WTC11 (cell line): ENCODE measurements around the gene TRIM26. TPM values are rescaled to one million over a fixed set of nuclear protein-coding genes. Genes with fewer than 3 reads are reported as not detected.

ENCODE experiments used
- ATAC-seq: fragments of 200-7000 bp; cut with Tn5 transposase; 2 replicates; pipeline ENCODE4 v1.10.0; 2021; ENCODE audit warnings: mild to moderate bottlenecking, moderate library complexity
- CTCF ChIA-PET: fragments of 300-600 bp; sonication (Branson Sonifier 250); formaldehyde crosslinking; loops from one replicate; lab custom pipeline; 2021; ENCODE audit warnings: antibody characterized with exemption; lab: Charles Lee
- POLR2A ChIA-PET: fragments of 350-600 bp; sonication (Branson Sonifier 250); formaldehyde crosslinking; loops from one replicate; lab custom pipeline; 2021; ENCODE audit warnings: antibody characterized with exemption; lab: Charles Lee
- DNase-seq: peaks from one replicate; pipeline ENCODE4 v3.0.0; 2021; ENCODE audit warnings: low spot score
- H3K27ac Mint-ChIP-seq: 2 replicates; pipeline ENCODE4 v1.8.0; 2021; ENCODE audit warnings: mixed read lengths
- H3K27me3 Mint-ChIP-seq: 2 replicates; pipeline ENCODE4 v1.8.0; 2021; ENCODE audit warnings: low read depth, mild to moderate bottlenecking, moderate library complexity, mixed read lengths
- H3K36me3 Mint-ChIP-seq: 2 replicates; pipeline ENCODE4 v1.8.0; 2021; ENCODE audit warnings: mixed read lengths
- H3K4me1 Mint-ChIP-seq: 2 replicates; pipeline ENCODE4 v1.8.0; 2022; ENCODE audit warnings: mixed read lengths
- H3K4me3 Mint-ChIP-seq: 2 replicates; pipeline ENCODE4 v1.8.0; 2021; ENCODE audit warnings: mild to moderate bottlenecking, moderate library complexity, mixed read lengths
- H3K9me3 Mint-ChIP-seq: 2 replicates; pipeline ENCODE4 v1.8.0; 2021; ENCODE audit warnings: mixed read lengths
- ATF1 ChIP-seq: sonication (generic); formaldehyde crosslinking; IDR thresholded peaks from 2 replicates; pipeline ENCODE4 v1.8.1; 2023; ENCODE audit warnings: mild to moderate bottlenecking, moderate library complexity, missing genetic modification reagents
- CREB1 ChIP-seq: sonication (generic); formaldehyde crosslinking; IDR thresholded peaks from 2 replicates; pipeline ENCODE4 v1.8.0; 2023; ENCODE audit warnings: mild to moderate bottlenecking, missing genetic modification reagents
- FOXP1 ChIP-seq: sonication (generic); formaldehyde crosslinking; IDR thresholded peaks from 2 replicates; pipeline ENCODE4 v1.8.0; 2022; ENCODE audit warnings: missing genetic modification reagents, mild to moderate bottlenecking, moderate library complexity, borderline replicate concordance
- NFATC4 ChIP-seq: fragments of 250-450 bp; sonication (Bioruptor Pico); IDR thresholded peaks from 2 replicates; pipeline ENCODE4 v1.9.0; 2021; ENCODE audit warnings: mild to moderate bottlenecking
- NFYB ChIP-seq: sonication (generic); formaldehyde crosslinking; conservative IDR thresholded peaks from 2 replicates; pipeline ENCODE4 v1.8.0; 2022; ENCODE audit warnings: low read depth, missing genetic modification reagents
- OVOL2 ChIP-seq: fragments of 250-450 bp; sonication (Bioruptor Pico); IDR thresholded peaks from 2 replicates; pipeline ENCODE4 v1.9.0; 2021; ENCODE audit warnings: mild to moderate bottlenecking, borderline replicate concordance
- TCF7 ChIP-seq: sonication (generic); formaldehyde crosslinking; IDR thresholded peaks from 2 replicates; pipeline ENCODE4 v1.8.0; 2022; ENCODE audit warnings: mild to moderate bottlenecking, low read depth, missing genetic modification reagents, moderate library complexity
- TEAD1 ChIP-seq: sonication (generic); formaldehyde crosslinking; IDR thresholded peaks from 2 replicates; pipeline ENCODE4 v1.8.0; 2022; ENCODE audit warnings: mild to moderate bottlenecking, missing genetic modification reagents
- ZNF263 ChIP-seq: sonication (generic); formaldehyde crosslinking; IDR thresholded peaks from 2 replicates; pipeline ENCODE4 v1.8.1; 2022; ENCODE audit warnings: low read depth, mild to moderate bottlenecking, moderate library complexity, missing genetic modification reagents
- ZNF423 ChIP-seq: fragments of 250-450 bp; sonication (Bioruptor Pico); IDR thresholded peaks from 2 replicates; pipeline ENCODE4 v2.1.2; 2022; ENCODE audit warnings: mild to moderate bottlenecking, moderate library complexity
- total RNA-seq: library from RNA; stranded (reverse); gene quantifications from 3 replicates; pipeline ENCODE4 v1.2.3, GENCODE V29; 2021
- TF ChIP-seq, protein P1 (sequence below): fragments of 250-450 bp; sonication (Bioruptor Pico); IDR thresholded peaks from 2 replicates; pipeline ENCODE4 v1.9.0; 2021; ENCODE audit warnings: mild to moderate bottlenecking
- TF ChIP-seq, protein P2 (sequence below): fragments of 250-450 bp; sonication (Bioruptor Pico); IDR thresholded peaks from 2 replicates; pipeline ENCODE4 v1.9.0; 2021; ENCODE audit warnings: moderate library complexity, mild to moderate bottlenecking, inconsistent platforms, borderline replicate concordance
- TF ChIP-seq, protein P3 (sequence below): sonication (generic); formaldehyde crosslinking; IDR thresholded peaks from 2 replicates; pipeline ENCODE4 v1.8.1; 2023; ENCODE audit warnings: mild to moderate bottlenecking, missing genetic modification reagents, moderate library complexity
- TF ChIP-seq, protein P4 (sequence below): sonication (generic); formaldehyde crosslinking; IDR thresholded peaks from 2 replicates; pipeline ENCODE4 v1.8.0; 2023; ENCODE audit warnings: missing genetic modification reagents, mild to moderate bottlenecking, borderline replicate concordance
- TF ChIP-seq, protein P5 (sequence below): sonication (generic); formaldehyde crosslinking; conservative IDR thresholded peaks from 2 replicates; pipeline ENCODE4 v1.8.1; 2023; ENCODE audit warnings: mild to moderate bottlenecking, low read depth, missing genetic modification reagents, moderate library complexity
- TF ChIP-seq, protein P6 (sequence below): sonication (generic); formaldehyde crosslinking; conservative IDR thresholded peaks from 2 replicates; pipeline ENCODE4 v1.8.1; 2022; ENCODE audit warnings: mild to moderate bottlenecking, missing genetic modification reagents
- TF ChIP-seq, protein P7 (sequence below): sonication (generic); formaldehyde crosslinking; IDR thresholded peaks from 2 replicates; pipeline ENCODE4 v1.8.1; 2022; ENCODE audit warnings: missing genetic modification reagents, borderline replicate concordance
- TF ChIP-seq, protein P8 (sequence below): sonication (generic); formaldehyde crosslinking; IDR thresholded peaks from 2 replicates; pipeline ENCODE4 v1.8.0; 2022; ENCODE audit warnings: mild to moderate bottlenecking, missing genetic modification reagents

TRIM26 gene
- total RNA-seq, 1 experiment from 2014 or later, result 27.7 TPM

DNA sequence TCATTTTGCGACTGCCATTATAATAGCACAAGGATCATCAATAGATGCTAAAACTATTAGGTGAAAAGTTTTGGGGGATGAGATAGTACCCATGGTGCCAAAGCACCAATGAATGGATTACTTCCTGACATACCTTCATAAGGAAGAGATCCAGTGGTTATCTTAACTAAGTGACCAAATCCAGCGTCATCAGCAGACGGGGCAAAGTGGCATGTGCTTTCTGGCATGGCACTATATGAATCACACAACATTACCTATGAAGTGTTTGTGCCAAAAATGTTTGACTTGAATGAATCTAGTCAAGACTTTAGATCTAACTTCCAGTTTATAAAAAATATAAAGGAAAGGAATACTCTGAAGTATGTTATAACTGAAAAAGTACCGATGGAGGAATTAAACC, 10.8 kb downstream of the TRIM26 start:
- peaks cover 55% of the 10 kb centered on the region for H3K4me1 Mint-ChIP-seq
- H3K27me3 Mint-ChIP-seq, result peaks cover 3% of the 10 kb centered on the region; the same call in 1 of the 2 replicates

More for the DNA sequence above, 10.8 kb downstream of the TRIM26 start:
- POLR2A ChIA-PET, result no interaction called here
- TF ChIP-seq, protein P1, sequence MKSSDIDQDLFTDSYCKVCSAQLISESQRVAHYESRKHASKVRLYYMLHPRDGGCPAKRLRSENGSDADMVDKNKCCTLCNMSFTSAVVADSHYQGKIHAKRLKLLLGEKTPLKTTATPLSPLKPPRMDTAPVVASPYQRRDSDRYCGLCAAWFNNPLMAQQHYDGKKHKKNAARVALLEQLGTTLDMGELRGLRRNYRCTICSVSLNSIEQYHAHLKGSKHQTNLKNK (CRISPR knock-in tag), result no peak
- TF ChIP-seq ZNF423 (CRISPR knock-in tag), result no peak
- TF ChIP-seq, protein P2, sequence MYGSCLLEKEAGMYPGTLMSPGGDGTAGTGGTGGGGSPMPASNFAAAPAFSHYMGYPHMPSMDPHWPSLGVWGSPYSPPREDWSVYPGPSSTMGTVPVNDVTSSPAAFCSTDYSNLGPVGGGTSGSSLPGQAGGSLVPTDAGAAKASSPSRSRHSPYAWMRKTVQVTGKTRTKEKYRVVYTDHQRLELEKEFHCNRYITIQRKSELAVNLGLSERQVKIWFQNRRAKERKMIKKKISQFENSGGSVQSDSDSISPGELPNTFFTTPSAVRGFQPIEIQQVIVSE (CRISPR knock-in tag), result no peak
- TF ChIP-seq, protein P3, sequence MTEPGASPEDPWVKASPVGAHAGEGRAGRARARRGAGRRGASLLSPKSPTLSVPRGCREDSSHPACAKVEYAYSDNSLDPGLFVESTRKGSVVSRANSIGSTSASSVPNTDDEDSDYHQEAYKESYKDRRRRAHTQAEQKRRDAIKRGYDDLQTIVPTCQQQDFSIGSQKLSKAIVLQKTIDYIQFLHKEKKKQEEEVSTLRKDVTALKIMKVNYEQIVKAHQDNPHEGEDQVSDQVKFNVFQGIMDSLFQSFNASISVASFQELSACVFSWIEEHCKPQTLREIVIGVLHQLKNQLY (CRISPR knock-in tag), result no peak
- no peak for TF ChIP-seq TEAD1 (CRISPR knock-in tag)
- TF ChIP-seq, protein P4, sequence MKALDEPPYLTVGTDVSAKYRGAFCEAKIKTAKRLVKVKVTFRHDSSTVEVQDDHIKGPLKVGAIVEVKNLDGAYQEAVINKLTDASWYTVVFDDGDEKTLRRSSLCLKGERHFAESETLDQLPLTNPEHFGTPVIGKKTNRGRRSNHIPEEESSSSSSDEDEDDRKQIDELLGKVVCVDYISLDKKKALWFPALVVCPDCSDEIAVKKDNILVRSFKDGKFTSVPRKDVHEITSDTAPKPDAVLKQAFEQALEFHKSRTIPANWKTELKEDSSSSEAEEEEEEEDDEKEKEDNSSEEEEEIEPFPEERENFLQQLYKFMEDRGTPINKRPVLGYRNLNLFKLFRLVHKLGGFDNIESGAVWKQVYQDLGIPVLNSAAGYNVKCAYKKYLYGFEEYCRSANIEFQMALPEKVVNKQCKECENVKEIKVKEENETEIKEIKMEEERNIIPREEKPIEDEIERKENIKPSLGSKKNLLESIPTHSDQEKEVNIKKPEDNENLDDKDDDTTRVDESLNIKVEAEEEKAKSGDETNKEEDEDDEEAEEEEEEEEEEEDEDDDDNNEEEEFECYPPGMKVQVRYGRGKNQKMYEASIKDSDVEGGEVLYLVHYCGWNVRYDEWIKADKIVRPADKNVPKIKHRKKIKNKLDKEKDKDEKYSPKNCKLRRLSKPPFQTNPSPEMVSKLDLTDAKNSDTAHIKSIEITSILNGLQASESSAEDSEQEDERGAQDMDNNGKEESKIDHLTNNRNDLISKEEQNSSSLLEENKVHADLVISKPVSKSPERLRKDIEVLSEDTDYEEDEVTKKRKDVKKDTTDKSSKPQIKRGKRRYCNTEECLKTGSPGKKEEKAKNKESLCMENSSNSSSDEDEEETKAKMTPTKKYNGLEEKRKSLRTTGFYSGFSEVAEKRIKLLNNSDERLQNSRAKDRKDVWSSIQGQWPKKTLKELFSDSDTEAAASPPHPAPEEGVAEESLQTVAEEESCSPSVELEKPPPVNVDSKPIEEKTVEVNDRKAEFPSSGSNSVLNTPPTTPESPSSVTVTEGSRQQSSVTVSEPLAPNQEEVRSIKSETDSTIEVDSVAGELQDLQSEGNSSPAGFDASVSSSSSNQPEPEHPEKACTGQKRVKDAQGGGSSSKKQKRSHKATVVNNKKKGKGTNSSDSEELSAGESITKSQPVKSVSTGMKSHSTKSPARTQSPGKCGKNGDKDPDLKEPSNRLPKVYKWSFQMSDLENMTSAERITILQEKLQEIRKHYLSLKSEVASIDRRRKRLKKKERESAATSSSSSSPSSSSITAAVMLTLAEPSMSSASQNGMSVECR (CRISPR knock-in tag), result no peak
- TF ChIP-seq, protein P5, sequence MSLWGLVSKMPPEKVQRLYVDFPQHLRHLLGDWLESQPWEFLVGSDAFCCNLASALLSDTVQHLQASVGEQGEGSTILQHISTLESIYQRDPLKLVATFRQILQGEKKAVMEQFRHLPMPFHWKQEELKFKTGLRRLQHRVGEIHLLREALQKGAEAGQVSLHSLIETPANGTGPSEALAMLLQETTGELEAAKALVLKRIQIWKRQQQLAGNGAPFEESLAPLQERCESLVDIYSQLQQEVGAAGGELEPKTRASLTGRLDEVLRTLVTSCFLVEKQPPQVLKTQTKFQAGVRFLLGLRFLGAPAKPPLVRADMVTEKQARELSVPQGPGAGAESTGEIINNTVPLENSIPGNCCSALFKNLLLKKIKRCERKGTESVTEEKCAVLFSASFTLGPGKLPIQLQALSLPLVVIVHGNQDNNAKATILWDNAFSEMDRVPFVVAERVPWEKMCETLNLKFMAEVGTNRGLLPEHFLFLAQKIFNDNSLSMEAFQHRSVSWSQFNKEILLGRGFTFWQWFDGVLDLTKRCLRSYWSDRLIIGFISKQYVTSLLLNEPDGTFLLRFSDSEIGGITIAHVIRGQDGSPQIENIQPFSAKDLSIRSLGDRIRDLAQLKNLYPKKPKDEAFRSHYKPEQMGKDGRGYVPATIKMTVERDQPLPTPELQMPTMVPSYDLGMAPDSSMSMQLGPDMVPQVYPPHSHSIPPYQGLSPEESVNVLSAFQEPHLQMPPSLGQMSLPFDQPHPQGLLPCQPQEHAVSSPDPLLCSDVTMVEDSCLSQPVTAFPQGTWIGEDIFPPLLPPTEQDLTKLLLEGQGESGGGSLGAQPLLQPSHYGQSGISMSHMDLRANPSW (CRISPR knock-in tag), result no peak
- no peak for TF ChIP-seq FOXP1 (CRISPR knock-in tag)
- no peak for TF ChIP-seq NFATC4
- TF ChIP-seq, protein P6, sequence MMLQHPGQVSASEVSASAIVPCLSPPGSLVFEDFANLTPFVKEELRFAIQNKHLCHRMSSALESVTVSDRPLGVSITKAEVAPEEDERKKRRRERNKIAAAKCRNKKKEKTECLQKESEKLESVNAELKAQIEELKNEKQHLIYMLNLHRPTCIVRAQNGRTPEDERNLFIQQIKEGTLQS (CRISPR knock-in tag), result no peak
- no peak for TF ChIP-seq CREB1
- no peak for TF ChIP-seq OVOL2 (CRISPR knock-in tag)
- TF ChIP-seq NFYB, result no peak
- no peak for TF ChIP-seq TCF7
- TF ChIP-seq, protein P7, sequence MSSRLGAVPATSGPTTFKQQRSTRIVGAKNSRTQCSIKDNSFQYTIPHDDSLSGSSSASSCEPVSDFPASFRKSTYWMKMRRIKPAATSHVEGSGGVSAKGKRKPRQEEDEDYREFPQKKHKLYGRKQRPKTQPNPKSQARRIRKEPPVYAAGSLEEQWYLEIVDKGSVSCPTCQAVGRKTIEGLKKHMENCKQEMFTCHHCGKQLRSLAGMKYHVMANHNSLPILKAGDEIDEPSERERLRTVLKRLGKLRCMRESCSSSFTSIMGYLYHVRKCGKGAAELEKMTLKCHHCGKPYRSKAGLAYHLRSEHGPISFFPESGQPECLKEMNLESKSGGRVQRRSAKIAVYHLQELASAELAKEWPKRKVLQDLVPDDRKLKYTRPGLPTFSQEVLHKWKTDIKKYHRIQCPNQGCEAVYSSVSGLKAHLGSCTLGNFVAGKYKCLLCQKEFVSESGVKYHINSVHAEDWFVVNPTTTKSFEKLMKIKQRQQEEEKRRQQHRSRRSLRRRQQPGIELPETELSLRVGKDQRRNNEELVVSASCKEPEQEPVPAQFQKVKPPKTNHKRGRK, result no peak
- no peak for TF ChIP-seq ATF1 (CRISPR knock-in tag)
- TF ChIP-seq, protein P8, sequence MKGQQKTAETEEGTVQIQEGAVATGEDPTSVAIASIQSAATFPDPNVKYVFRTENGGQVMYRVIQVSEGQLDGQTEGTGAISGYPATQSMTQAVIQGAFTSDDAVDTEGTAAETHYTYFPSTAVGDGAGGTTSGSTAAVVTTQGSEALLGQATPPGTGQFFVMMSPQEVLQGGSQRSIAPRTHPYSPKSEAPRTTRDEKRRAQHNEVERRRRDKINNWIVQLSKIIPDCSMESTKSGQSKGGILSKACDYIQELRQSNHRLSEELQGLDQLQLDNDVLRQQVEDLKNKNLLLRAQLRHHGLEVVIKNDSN, result no peak
- no peak for TF ChIP-seq ZNF263 (CRISPR knock-in tag)
- H3K27ac Mint-ChIP-seq, result no peak overlapping the region
- no peak overlapping the region for H3K4me3 Mint-ChIP-seq
- ATAC-seq (no peak), DNase-seq (no peak)
- CTCF ChIA-PET, result no interaction called here
- H3K36me3 Mint-ChIP-seq, result peaks cover 28% of the 10 kb centered on the region
- no peaks in the 10 kb centered on the region for H3K9me3 Mint-ChIP-seq
